ENCODE data around the gene MCOLN1. TPM values are rescaled to one million over a fixed set of nuclear protein-coding genes. Genes with fewer than 3 reads are reported as not detected.
A peak's percentile ranks its signal among the peaks of the same experiment; 100 is the strongest.

Gene MCOLN1
- polyA plus RNA-seq, 6 donors from 2014 or later, result 5.0 to 8.9 (median 6.7) TPM

GRCh38 chr19:7506385-7507328 is 15.8 kb upstream of the MCOLN1 start:
- ATAC-seq (ENCODE audit: low read depth in 2 of 2) (peak; percentile 56 to 57), DNase-seq (no peak)
- H3K4me1 Mint-ChIP-seq, result peaks cover 13 to 19% (median 15%) of the 10 kb centered on the region in 3 donors
- peak overlapping the region in 2 of 8 donors; percentile 51 to 80 for H3K4me3 Mint-ChIP-seq
- peaks cover 20 to 74% (median 53%) of the 10 kb centered on the region in 3 donors for H3K27me3 Mint-ChIP-seq
- peaks cover 0 to 9% of the 10 kb centered on the region in 2 donors for H3K36me3 Mint-ChIP-seq
- H3K27ac Mint-ChIP-seq, result peak overlapping the region in 3 of 6 donors; percentile 26 to 68 (median 50)
- H3K9me3 Mint-ChIP-seq, result peaks cover 0 to 10% (median 2%) of the 10 kb centered on the region in 7 donors

GRCh38 chr19:7507884-7508283 is 14.5 kb upstream of the MCOLN1 start:
- Mint-ChIP-seq H3K27ac (peak overlapping the region in 1 of 6 donors; percentile 59), H3K4me1 (peaks cover 13 to 19% (median 15%) of the 10 kb centered on the region in 3 donors), H3K4me3 (no peak overlapping the region), H3K9me3 (peaks cover 0 to 10% (median 2%) of the 10 kb centered on the region in 7 donors), H3K27me3 (peaks cover 19 to 62% (median 49%) of the 10 kb centered on the region in 3 donors), H3K36me3 (peaks cover 0 to 9% of the 10 kb centered on the region in 2 donors)
- DNase-seq (no peak), ATAC-seq (ENCODE audit: low read depth in 2 of 2) (peak in 1 of 2 donors; percentile 46)

- Mint-ChIP-seq H3K27me3 (peaks cover 19 to 49% (median 40%) of the 10 kb centered on the region in 3 donors), H3K4me3 (no peak overlapping the region), H3K36me3 (peaks cover 0 to 9% of the 10 kb centered on the region in 2 donors), H3K27ac (peak overlapping the region in 2 of 6 donors; percentile 32 to 84), H3K9me3 (peaks cover 0 to 10% (median 2%) of the 10 kb centered on the region in 7 donors), H3K4me1 (peaks cover 13 to 19% (median 15%) of the 10 kb centered on the region in 3 donors)
- DNase-seq (no peak), ATAC-seq (ENCODE audit: low read depth in 2 of 2) (no peak)
Observed at GRCh38 chr19:7509625-7510024, 12.8 kb upstream of the MCOLN1 start.

- Mint-ChIP-seq H3K36me3 (no peaks in the 10 kb centered on the region), H3K27ac (no peak overlapping the region)
Observed at GRCh38 chr19:7512400-7512851, 10.0 kb upstream of the MCOLN1 start.

GRCh38 chr19:7513809-7514642 is 8.4 kb upstream of the MCOLN1 start:
- Mint-ChIP-seq H3K4me1 (peaks cover 16 to 22% (median 21%) of the 10 kb centered on the region in 3 donors), H3K36me3 (no peaks in the 10 kb centered on the region), H3K27me3 (peaks cover 8 to 12% (median 8%) of the 10 kb centered on the region in 3 donors), H3K9me3 (peaks cover 0 to 6% (median 0%) of the 10 kb centered on the region in 7 donors), H3K27ac (peak overlapping the region in 1 of 6 donors; percentile 3), H3K4me3 (peak overlapping the region in 7 of 8 donors; percentile 57 to 97 (median 79))
- DNase-seq, result no peak
- no peak for ATAC-seq (ENCODE audit: low read depth in 2 of 2)

More at GRCh38 chr19:7512400-7512851, 10.0 kb upstream of the MCOLN1 start:
- peaks cover 11 to 24% (median 19%) of the 10 kb centered on the region in 3 donors for H3K27me3 Mint-ChIP-seq
- no peak for ATAC-seq (ENCODE audit: low read depth in 2 of 2)
- DNase-seq, result no peak
- peaks cover 14 to 18% (median 16%) of the 10 kb centered on the region in 3 donors for H3K4me1 Mint-ChIP-seq
- H3K4me3 Mint-ChIP-seq, result no peak overlapping the region
- peaks cover 0 to 8% (median 0%) of the 10 kb centered on the region in 7 donors for H3K9me3 Mint-ChIP-seq

- H3K9me3 Mint-ChIP-seq, result no peaks in the 10 kb centered on the region
- peaks cover 0 to 6% (median 6%) of the 10 kb centered on the region in 3 donors for H3K27me3 Mint-ChIP-seq
- ATAC-seq (ENCODE audit: low read depth in 2 of 2), result no peak
- no peak for DNase-seq
- no peaks in the 10 kb centered on the region for H3K36me3 Mint-ChIP-seq
- H3K27ac Mint-ChIP-seq, result peak overlapping the region in 5 of 6 donors; percentile 2 to 79 (median 64)
- peaks cover 16 to 22% (median 21%) of the 10 kb centered on the region in 3 donors for H3K4me1 Mint-ChIP-seq
- peak overlapping the region; percentile 68 to 97 (median 88) for H3K4me3 Mint-ChIP-seq
Observed at GRCh38 chr19:7515110-7515644, 7.2 kb upstream of the MCOLN1 start.

GRCh38 chr19:7515645-7516151 is 6.7 kb upstream of the MCOLN1 start, which contains the start of gene ZNF358:
Gene ZNF358 (plus strand): TSS chr19:7516103. CDS start chr19:7519243, 3,140 bp downstream.
- DNase-seq, result peak; percentile 33
- Mint-ChIP-seq H3K27ac (peak within 1 kb of the TSS; percentile 2 to 79 (median 62)), H3K9me3 (no peaks in the 10 kb centered on the region), H3K36me3 (no peaks in the 10 kb centered on the region), H3K4me3 (peak within 1 kb of the TSS; percentile 79 to 97 (median 92)), H3K27me3 (peaks cover 0 to 6% (median 4%) of the 10 kb centered on the region in 3 donors), H3K4me1 (peaks cover 16 to 22% (median 21%) of the 10 kb centered on the region in 3 donors)
- peak; percentile 91 to 92 for ATAC-seq (ENCODE audit: low read depth in 2 of 2)

GRCh38 chr19:7516333-7516732 is 6.1 kb upstream of the MCOLN1 start:
- H3K27ac Mint-ChIP-seq, result peak overlapping the region in 2 of 6 donors; percentile 28 to 47
- H3K4me1 Mint-ChIP-seq, result peaks cover 16 to 23% (median 21%) of the 10 kb centered on the region in 3 donors
- ATAC-seq (ENCODE audit: low read depth in 2 of 2), result no peak
- DNase-seq, result no peak
- peak overlapping the region; percentile 69 to 92 (median 82) for H3K4me3 Mint-ChIP-seq
- peaks cover 0 to 4% (median 2%) of the 10 kb centered on the region in 3 donors for H3K27me3 Mint-ChIP-seq
- H3K36me3 Mint-ChIP-seq, result no peaks in the 10 kb centered on the region
- H3K9me3 Mint-ChIP-seq, result no peaks in the 10 kb centered on the region

GRCh38 chr19:7516878-7517277 is 5.5 kb upstream of the MCOLN1 start:
- Mint-ChIP-seq H3K9me3 (no peaks in the 10 kb centered on the region), H3K27ac (peak overlapping the region in 3 of 6 donors; percentile 28 to 54 (median 37)), H3K27me3 (peaks cover 0 to 4% (median 0%) of the 10 kb centered on the region in 3 donors), H3K36me3 (no peaks in the 10 kb centered on the region), H3K4me3 (peak overlapping the region; percentile 69 to 92 (median 82)), H3K4me1 (peaks cover 19 to 28% (median 25%) of the 10 kb centered on the region in 3 donors)
- ATAC-seq (ENCODE audit: low read depth in 2 of 2) (no peak), DNase-seq (no peak)

GRCh38 chr19:7519361-7520130 is 2.9 kb upstream of the MCOLN1 start:
- Mint-ChIP-seq H3K9me3 (no peaks in the 10 kb centered on the region), H3K4me3 (peak overlapping the region in 2 of 8 donors; percentile 40 to 68), H3K27me3 (no peaks in the 10 kb centered on the region), H3K36me3 (no peaks in the 10 kb centered on the region), H3K4me1 (peaks cover 26 to 41% (median 39%) of the 10 kb centered on the region in 3 donors), H3K27ac (no peak overlapping the region)
- DNase-seq (no peak), ATAC-seq (ENCODE audit: low read depth in 2 of 2) (no peak)

- Mint-ChIP-seq H3K4me1 (peaks cover 25 to 37% (median 36%) of the 10 kb centered on the region in 3 donors), H3K36me3 (no peaks in the 10 kb centered on the region), H3K9me3 (no peaks in the 10 kb centered on the region), H3K27ac (no peak overlapping the region), H3K4me3 (peak overlapping the region in 1 of 8 donors; percentile 20), H3K27me3 (no peaks in the 10 kb centered on the region)
- DNase-seq (no peak), ATAC-seq (ENCODE audit: low read depth in 2 of 2) (no peak)
Observed at GRCh38 chr19:7520131-7521051, 2.0 kb upstream of the MCOLN1 start.

Data from naive B cell (primary cell).